Sciatic nerve (tissue), 2 donors: ENCODE results near the gene WWOX. TPM values are rescaled to one million over a fixed set of nuclear protein-coding genes. Genes with fewer than 3 reads are reported as not detected.
"Not testable (repeated sequence)": the region's sequence is repeated elsewhere in the genome, so short reads cannot be mapped to it uniquely, and the experiment has no call there.

Source experiments
- ATAC-seq: fragments of 200-7000 bp; cut with Tn5 transposase; one replicate; pipeline ENCODE4 v1.9.1; 2020; ENCODE audit warnings: mild to moderate bottlenecking, moderate library complexity
- DNase-seq: peaks from one replicate; pipeline ENCODE4 v3.0.0-alpha.2; 2020; ENCODE audit warnings: low spot score
- intact Hi-C: fragments of 100-400 bp; cut with DNase I; formaldehyde crosslinking; loops from one replicate; pipeline ENCODE4 v1.14.2; 2022
- total RNA-seq: library from RNA; stranded (reverse); fragmentation: NEBNext Ultra II Directional; extraction: Animal tissue kit (Norgen Biotek cat#: 25700); gene quantifications from one replicate; pipeline ENCODE4 v1.2.1, GENCODE V29; 2021
- donor health status: DM: no; HTN: no; CAD: no.
- donor health status: DM: no; HTN: no; CAD: no.

The WWOX gene
- total RNA-seq, 1 donor from 2014 or later = 30.7 TPM

- DNase-seq, intact Hi-C loops, ATAC-seq: not testable (repeated sequence)
These were observed 1126.5 kb downstream of the WWOX start for GRCh38 chr16:79225994-79226393.

DNA sequence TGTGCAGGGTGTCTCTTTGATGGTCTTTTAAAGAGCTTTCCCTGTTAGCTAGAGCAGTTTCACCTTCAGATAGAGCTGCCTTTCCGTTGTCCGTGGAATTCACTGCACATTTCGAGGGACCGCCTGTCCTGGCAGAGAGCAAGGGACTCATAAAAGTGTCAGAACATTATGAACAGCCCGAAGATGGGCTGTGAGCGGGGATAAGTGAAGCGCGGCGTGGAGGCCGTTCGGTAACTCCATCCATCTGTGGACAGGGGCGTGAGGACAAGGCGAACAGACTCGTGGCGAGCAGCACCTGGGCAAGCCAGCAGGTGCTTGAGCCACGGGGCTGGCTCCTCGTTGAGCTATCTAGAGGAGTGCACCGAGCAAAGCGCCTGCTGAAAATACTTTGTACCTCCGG is 1129.9 kb downstream of the WWOX start:
- intact Hi-C loops = no loop called here
- ATAC-seq = no peak
- no peak for DNase-seq

- intact Hi-C loops = loop anchor here (10.0 kb wide), 1 partner anchor 1141 kb away; no protein-coding TSS in a partner anchor
- DNase-seq = not testable (repeated sequence)
These were observed 1146.2 kb downstream of the WWOX start for GRCh38 chr16:79245700-79246099.

GRCh38 chr16:79247386-79247785 is 1147.9 kb downstream of the WWOX start:
- intact Hi-C loops = loop anchor here (10.0 kb wide), 1 partner anchor 1143 kb away; no protein-coding TSS in a partner anchor
- DNase-seq (no peak), ATAC-seq (no peak)

More at GRCh38 chr16:79245700-79246099, 1146.2 kb downstream of the WWOX start:
- ATAC-seq = not testable (repeated sequence)

DNA sequence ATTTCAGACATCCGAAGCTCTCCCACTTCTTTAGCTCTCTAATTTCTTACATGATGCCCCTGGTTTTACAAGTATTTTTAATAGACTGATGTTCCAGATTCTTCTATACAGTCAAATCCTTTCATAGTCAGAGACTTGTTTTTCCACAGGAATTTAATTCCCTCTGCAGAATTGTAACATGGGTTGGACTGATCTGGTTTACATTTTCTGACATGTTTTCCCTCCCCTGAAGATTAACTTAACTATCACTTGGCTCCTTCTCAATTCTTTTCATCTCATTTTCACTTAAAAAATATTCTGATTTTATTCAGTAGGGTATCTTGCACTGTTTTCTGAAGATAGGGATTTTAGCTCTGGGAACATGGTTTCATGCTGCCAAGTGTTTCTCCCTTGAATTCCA is 1148.9 kb downstream of the WWOX start:
- DNase-seq (no peak), ATAC-seq (no peak)
- intact Hi-C loops = loop anchor here (10.0 kb wide), 1 partner anchor 1144 kb away; no protein-coding TSS in a partner anchor

DNA sequence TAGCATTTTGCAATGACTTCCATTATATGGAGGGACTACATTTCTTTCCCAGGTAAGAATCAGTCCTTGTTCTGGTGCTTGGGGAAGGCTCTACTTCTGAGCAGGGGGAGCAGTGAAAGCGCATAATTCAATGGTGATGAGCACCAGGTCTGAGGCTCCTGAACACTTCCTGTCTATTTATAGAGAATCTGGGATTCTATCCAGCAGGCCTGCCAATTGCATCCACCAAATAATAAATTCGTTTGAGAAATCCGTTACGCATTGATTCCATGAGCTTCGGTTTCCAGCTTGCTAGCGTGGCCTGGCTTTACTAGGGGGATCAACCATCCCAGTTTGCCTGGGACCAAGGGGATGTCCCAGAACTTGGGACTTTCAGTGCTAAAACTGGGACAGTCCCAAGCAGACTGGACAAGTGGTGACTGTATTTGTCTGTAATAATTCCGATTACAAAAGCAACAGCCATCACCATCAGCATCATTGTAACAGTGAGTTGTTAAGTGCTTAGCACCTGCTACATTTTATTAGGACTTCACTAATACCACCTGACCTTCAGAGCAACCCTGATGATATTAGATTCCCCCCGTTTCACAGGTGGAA is 1151.1 kb downstream of the WWOX start:
- peak; percentile 53 for ATAC-seq
- intact Hi-C loops = no loop called here
- DNase-seq = no peak

GRCh38 chr16:79253100-79253631 is 1153.7 kb downstream of the WWOX start:
- peak; percentile 92 for ATAC-seq
- DNase-seq = peak; percentile 73
- intact Hi-C loops = no loop called here

- intact Hi-C loops = no loop called here
- DNase-seq (no peak), ATAC-seq (no peak)
These were observed 1158.6 kb downstream of the WWOX start for GRCh38 chr16:79257953-79258490.

GRCh38 chr16:79260890-79261289 is 1161.4 kb downstream of the WWOX start:
- DNase-seq, intact Hi-C loops, ATAC-seq: not testable (repeated sequence)

GRCh38 chr16:79261481-79261940 is 1162.1 kb downstream of the WWOX start:
- intact Hi-C loops = no loop called here
- peak; percentile 79 for ATAC-seq
- no peak for DNase-seq

GRCh38 chr16:79261944-79262552 is 1162.6 kb downstream of the WWOX start:
- ATAC-seq = peak; percentile 81
- intact Hi-C loops = no loop called here
- DNase-seq = no peak

Other genes with a start within 250 kb of the WWOX start
- not detected for gene CLEC3A, start 77.1 kb upstream of the WWOX start, total RNA-seq